ENCODE results near the gene SLCO4A1.

The SLCO4A1 gene

DNA sequence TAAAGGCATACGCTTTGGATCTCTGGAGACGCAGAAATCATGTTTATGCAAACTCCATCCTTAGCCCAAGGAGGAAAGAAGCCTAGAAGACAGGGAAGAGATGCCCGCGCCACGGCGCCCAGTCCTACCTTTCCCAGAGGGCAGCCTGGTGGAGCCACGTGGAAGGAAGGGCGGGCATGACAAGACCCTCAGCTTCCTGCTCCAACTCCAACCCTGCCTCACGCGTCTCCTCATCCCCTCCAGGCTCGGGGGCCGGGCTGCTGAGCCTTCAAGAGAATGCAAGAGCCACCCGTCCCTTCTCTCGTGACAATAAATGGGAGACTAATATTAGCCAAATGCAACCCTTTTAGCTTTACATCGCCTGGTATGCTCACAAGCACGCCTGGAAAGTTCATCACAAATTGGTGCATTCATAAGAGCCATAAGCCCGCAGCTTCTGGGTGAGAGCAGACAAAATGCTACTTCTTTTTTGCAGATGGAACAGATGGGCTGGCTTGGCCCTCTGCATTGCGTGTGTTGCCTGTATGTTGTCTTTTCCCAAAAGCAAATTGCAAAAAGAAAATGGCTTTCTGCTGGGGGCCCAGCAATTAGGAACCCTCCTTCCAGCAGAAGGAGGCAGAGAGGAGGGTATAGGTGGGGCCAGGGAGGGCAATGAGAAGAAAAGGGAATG lies 58.1 kb downstream of the SLCO4A1 start:
- no peak for DNase-seq (ENCODE audit: low read depth, low spot score)

DNA sequence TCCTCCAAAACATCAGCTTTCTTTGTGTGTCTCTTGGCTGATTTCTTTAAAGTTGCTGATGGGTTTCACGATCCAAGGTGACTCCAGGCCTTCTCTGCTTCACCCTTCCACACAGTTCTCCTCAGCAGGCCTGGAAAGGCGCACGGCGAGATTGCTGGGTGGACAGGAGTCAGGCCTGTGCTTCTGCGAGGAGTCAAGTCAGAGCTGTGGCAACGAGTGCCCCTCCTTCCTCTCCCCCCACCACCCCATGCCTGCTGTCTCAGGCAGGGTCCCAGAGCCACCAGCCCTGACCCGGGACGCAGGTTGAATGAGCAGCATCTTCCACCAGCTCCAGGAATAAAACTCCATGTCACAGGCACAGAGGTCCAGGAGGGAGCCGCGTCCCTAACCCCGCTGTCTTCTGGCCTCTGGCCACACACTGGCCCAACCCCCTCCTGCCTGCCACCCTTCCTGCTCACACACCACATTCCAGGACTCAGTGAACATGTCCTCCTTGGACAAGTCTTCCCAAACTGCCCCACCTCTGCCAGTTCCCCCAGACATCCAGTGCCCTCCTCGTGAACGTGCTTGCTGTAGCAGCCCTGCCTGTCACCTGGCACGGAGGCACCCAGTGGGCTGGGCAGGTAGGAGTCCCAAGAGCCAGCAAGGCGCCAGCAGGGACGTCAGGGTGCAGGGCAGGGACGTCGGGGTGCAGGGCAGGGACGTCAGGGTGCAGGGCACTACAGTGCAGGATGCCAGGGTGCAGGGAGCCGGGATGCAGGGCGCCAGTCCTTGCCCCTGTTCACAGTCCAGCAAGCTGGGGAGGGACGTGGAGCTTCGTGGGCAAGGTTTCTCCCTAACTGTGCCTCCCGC lies 59.1 kb downstream of the SLCO4A1 start:
- DNase-seq (ENCODE audit: low read depth, low spot score), result no peak

DNA sequence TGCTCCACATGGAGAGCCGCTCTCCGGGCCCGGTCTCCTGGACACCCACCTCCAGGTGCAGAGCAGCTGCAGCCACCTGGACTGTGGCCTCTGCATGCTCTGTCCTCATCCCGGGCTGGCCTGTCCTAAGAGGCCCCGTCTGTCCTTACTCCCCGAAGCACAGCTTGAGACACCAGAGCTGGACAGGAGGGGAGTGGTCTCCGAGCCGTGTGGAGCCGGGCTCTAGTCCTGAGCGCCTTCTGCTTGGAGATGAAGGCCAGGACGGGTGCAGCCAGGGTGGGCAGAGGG lies 59.7 kb downstream of the SLCO4A1 start:
- no peak for DNase-seq (ENCODE audit: low read depth, low spot score)

DNA sequence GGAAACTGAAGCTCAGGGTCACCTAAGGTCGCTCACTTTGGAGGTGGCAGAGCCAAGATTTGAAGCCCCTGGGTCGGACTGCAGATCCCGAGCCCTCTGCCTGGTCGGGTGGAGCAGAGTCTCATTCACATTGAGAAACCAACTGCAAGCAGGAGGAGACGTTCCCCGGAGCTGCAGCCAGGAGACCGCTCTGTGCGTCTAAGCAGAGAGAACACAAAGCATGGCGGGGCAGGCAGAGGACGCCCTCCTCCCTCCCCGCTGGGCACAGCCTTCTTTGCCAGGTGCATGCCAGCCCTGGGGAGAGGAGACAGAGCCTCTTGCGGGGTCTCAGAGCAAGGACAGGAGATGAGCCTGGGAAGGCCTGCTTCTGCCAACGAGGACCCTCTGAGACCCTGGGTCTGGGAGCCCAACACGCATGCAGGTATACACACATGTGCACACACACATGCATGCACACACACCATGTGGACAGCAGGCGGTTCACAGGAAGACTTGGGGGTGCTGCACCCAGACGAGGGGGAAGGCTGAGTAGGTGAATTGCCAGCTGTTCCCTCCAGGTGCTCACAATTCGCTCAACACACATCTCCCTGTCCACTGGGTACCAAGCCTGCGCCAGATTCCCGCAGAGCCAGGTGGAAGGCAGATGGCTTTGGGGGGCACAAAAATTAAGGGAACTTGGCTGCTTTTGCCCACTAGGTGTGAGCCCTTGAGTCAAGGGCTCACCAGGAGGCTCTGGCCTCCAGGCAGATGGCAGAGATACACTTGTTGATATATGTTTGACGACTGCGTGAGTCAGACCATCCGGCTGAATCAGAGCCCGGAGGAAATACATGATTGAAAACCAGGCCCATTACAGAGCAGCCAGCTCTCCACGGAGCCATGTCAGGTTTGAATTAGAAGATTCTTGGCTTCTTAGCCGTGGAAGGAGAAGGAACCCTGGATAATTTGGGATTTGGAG lies 60.9 kb downstream of the SLCO4A1 start:
- DNase-seq (ENCODE audit: low read depth, low spot score), result no peak

DNA sequence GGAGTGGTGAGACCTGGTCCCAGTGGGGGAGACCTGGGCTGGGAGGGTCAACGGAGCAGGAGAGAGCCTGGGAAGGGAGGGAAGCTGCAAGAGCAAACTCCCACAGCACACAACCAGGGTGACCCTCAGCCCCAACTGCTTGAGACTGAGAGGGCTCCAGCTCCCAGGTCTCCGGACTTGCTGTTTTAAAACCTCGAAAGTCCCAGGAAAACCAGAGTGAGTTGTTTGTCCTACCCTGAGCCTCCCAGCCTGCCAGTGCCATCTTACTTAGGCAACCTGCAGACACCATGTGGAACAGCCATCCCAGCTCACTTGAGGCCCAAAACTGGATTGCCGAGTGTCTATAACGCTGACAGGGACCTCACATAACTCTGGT lies 61.5 kb downstream of the SLCO4A1 start:
- no peak for DNase-seq (ENCODE audit: low read depth, low spot score)

DNA sequence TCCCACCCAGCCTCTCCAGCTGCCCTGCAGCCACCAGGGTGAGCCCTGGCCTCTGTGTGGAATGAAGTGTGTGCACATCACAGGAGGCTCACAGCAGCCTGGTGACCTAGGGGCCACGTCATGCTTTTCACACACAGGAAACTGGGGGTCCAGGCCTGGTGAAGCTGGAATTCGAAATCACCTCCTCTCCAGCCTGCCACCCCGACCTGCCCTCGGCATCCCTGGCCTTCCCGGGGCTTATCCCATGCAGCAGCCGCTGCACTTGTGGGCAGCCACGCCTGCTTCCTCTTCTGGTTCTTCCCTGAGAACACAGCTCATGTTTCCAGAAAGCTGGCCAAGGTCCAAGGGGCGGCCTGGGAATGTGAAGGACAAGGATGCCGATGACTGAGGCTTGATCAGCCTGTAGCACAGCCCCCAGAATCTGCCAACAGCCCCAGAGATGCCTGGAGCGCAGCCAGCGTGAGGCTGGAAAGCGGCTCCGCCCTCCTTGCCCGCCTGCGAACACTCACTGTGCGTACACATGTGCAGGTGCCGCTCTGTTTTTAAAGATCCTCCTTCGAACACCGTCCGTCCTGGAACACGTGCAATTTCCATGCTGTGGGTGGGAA lies 62.1 kb downstream of the SLCO4A1 start:
- no peak for DNase-seq (ENCODE audit: low read depth, low spot score)

DNA sequence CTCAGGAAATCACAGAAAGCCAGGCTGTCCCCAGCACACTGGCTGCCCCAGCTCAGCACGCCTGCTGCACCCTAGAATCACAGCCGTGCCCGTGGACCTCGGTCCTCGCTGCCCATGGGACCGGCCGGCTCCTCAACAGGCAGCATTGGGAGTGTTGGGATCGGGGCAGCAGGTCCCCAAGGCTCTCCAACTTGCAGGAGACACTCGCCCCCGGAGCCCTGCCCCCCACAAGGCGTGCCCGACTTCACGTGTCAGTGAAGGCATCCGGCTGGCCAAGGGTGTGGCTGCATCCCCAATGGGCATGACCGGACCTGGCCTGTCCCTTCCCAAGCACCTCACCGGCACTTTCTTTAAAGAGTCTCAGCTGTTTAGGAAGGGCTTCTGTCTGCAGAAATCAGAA lies 63.3 kb downstream of the SLCO4A1 start:
- DNase-seq (ENCODE audit: low read depth, low spot score), result no peak

DNA sequence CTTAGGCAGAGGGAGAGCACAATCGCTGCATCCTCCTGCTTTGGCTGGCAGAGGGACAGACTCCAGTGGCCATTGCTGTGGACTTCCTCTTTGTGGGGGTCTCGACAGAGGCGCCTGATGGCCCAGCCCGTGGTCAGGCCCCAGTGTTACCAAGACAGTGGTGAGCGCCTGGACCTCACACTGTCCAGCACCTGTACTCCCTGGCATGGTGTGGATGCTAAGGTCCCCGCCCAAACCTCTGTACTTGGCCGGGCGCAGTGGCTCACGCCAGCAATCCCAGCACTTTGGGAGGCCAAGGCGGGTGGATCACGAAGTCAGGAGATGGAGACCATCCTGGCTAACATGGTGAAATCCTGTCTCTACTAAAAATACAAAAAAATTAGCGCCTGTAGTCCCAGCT lies 64.0 kb downstream of the SLCO4A1 start:
- no peak for DNase-seq (ENCODE audit: low read depth, low spot score)

DNA sequence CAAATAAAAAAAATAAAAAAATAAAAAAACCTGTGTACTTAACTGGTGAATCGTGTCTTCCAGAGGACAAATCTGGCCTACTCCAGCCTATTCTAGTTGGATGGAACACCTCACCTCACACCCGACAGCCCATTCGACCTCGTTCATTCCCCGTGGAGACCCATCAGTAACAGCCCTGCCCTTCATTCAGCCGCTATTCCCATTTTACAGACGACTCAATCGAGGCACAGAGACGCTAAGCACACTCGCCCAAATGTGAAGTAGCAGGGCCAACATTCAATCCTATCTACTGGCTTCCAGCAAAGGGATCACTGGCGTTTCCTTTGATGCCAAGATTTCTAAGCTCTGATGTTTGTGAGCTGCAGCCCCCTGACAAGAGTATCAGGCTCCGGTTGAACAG lies 64.6 kb downstream of the SLCO4A1 start:
- DNase-seq (ENCODE audit: low read depth, low spot score), result no peak

DNA sequence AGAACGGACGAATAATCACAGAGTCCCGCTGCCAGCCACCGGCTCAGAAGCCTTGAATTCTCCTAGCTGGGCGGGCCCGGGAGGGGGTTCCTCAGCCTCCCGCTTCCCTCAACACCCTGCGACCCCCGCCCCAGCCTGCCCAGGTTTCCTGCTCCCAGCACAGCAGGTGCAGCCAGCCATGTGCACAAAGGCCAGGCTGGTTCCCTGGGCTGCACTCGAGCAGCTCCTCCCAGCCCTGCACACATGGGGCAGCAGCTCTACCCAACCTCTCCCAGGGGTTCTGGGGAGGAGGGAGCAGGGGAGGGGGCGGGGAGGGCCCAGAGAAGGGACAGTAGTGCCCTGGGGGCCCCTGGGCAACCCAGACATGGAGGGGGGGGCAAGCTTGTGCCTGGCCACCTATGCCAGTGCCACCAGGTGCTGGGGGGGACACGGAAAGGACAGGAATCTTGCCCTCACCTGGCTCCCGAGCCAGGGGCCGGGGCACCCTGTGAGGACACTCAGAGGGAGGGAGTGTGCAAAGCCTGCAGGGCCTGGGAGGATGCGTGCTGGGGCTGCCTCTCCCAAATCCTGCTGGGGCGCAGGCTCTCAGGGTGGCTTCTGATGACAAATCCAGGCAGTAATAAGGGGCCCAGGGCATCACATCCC lies 65.1 kb downstream of the SLCO4A1 start:
- DNase-seq (ENCODE audit: low read depth, low spot score), result no peak

DNA sequence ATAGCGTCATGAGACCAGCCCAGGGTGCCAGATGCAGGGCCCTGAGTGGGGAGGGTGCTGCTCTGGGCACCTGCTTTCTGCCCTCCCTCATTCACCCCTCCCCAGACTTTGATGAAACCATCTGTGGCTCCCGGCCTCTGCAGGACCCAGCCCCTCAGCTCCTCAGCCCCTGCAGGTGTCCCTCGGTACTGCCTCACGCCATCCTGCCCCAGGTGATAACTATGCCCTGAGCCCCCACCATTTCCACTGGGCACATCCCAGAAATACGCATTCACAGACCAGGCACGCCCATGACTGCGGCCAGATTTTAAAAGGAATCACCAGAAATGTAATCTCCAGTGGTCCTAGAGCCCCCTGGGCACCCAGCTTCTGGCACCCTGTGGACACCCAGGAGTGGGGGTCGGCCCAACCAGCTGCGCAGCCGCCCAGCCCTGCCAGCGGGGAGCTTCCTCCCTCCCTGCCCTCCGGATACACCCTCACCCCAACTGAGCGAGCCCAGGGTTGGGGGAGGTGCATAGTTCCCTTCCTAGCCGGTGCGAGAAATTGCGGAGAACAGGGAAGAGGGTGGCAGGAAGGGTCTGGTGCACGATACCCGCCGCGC lies 65.7 kb downstream of the SLCO4A1 start:
- DNase-seq (ENCODE audit: low read depth, low spot score), result no peak

DNA sequence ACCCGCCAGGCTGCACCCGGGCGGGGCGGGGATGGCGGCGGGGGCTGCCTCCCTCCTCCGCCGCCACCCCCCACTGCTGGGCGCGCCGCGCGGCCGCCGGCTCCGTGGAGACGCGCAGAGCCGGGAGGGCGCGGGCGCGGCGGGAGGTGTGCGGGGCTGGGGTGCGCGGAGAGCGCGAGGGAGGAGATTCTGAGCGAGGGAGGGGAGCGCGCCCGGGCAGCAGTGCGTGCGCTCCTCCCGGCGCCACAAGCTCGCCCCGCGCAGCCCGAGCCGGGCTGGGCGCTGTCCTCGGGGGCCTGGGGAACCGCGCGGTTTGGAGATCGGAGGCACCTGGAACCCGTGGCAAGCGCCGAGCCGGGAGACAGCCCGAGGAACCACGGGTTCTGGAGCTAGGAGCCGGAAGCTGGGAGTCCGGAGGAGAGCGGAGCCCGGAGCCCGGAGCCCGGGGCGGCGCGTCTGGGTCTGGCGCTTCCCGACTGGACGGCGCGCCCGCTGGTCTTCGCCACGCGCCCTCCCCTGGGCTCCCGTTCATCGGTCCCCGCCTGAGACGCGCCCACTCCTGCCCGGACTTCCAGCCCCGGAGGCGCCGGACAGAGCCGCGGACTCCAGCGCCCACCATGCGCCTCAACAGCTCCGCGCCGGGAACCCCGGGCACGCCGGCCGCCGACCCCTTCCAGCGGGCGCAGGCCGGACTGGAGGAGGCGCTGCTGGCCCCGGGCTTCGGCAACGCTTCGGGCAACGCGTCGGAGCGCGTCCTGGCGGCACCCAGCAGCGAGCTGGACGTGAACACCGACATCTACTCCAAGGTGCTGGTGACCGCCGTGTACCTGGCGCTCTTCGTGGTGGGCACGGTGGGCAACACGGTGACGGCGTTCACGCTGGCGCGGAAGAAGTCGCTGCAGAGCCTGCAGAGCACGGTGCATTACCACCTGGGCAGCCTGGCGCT lies 66.6 kb downstream of the SLCO4A1 start, which contains the start of gene NTSR1:
Gene NTSR1 (plus strand): TSS at position 246 of the 946 bp plus-strand sequence. CDS start 372 bp downstream, at position 618.
- no peak for DNase-seq (ENCODE audit: low read depth, low spot score)

DNA sequence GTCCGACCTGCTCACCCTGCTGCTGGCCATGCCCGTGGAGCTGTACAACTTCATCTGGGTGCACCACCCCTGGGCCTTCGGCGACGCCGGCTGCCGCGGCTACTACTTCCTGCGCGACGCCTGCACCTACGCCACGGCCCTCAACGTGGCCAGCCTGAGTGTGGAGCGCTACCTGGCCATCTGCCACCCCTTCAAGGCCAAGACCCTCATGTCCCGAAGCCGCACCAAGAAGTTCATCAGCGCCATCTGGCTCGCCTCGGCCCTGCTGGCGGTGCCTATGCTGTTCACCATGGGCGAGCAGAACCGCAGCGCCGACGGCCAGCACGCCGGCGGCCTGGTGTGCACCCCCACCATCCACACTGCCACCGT lies 67.2 kb downstream of the SLCO4A1 start:
- DNase-seq (ENCODE audit: low read depth, low spot score), result no peak

DNA sequence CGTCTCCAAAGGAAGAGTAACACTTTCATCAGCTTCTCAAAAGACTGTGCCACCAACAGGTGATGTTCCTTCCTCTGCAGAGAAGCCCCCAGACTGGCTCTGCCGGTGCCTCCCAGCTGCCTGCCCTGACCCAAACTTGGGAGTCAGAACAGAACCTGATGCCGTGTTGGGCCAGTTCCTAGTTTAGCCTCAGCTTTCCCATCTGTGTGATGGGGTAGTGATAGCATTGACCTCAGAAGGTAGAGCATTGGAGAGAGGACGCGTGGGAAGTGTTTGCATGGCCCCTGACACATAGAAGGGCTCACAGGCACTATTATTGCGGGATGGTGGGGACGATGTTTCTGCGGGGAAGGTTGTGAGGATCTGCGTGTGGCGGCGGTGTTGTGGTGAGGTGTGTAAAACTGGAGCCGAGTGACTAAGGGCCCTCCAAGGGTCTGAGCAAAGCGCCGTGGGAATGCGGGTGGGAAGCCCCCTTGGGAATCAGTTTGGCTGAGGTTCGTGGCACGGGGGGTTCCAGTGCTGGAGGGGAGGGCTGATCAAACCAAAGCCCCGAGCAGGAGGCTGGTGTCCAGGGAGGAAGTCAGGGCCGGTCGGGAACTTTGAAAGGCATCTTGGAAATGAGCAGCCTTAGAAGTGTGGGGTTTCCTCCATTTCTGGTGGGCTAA lies 68.0 kb downstream of the SLCO4A1 start:
- DNase-seq (ENCODE audit: low read depth, low spot score), result no peak

DNA sequence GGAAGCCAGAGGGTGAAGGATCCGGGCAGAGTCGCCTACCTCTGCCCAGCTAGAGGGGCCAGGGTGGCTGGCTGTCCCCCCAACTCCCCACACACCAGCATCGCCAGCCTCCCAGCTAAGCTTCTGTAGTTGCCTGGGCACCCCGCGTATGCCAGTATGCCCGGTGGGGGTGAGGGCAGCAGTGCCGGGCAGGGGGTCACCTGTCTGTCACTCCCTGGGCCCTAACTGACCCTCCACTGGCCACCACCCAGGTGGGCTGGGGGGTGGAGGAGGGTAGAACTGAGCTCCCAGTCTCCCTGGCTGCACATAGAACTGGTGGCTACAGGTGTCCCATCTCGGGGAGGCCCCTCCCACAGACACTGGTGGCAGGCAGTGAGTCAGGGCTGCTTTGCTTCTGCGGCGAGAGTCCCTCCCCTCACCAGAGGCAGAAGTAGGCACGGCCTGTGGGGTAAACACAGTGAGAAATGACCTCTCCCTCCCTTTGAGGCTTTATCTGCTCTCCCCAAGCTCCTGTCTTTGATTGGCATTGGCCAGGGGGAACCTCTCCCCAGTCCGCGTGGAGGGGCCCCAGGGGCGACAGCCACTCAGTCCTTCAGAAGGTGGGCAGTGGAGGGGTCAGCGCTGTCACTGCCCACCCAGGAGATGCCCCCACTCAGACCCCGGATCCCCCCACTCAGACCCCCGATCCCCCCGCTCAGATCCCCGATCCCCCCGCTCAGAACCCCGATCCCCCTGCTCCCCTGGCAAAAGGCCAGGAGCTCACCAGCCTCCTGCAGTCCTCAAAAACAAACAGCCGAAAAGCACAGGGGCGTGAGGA lies 68.8 kb downstream of the SLCO4A1 start:
- no peak for DNase-seq (ENCODE audit: low read depth, low spot score)

DNA sequence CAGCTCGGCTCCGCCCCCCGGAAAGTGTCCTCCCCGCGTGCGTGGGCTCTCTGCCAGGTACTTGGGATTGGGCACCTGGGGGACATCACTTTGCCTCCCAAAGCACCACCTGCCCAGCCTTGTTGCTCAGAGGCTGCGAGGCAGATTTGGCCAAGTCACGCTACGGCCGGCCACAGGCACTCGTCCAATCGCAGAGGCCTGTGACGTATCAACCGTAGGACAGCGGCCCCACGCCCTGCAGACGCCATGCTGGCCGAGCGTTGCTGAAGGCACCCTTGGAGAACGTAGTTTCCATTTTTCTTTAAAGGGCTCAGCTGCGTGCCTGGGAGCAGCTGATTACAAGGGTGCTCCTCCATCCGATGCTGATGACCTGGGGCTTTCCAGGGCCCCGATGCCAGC lies 69.4 kb downstream of the SLCO4A1 start:
- DNase-seq (ENCODE audit: low read depth, low spot score), result no peak

DNA sequence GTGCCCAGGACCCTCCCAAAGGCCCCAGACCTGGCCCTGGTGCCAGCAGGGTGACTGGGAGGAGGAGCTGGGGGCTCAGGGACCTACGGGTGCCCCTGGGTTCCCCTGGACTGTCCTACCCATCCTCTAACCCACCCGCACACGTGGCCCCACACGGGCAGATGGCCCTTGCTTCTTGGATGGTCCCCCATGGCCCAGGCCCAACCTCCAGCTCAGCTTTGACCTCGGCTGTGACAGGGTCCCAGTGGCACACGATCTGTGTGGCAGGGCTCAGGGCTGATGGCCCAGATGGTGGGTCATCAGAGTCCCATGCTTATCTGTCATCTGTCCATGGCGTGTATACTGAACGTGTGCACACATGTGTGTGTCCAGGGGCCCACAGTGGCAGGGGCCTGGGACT lies 70.3 kb downstream of the SLCO4A1 start:
- no peak for DNase-seq (ENCODE audit: low read depth, low spot score)

DNA sequence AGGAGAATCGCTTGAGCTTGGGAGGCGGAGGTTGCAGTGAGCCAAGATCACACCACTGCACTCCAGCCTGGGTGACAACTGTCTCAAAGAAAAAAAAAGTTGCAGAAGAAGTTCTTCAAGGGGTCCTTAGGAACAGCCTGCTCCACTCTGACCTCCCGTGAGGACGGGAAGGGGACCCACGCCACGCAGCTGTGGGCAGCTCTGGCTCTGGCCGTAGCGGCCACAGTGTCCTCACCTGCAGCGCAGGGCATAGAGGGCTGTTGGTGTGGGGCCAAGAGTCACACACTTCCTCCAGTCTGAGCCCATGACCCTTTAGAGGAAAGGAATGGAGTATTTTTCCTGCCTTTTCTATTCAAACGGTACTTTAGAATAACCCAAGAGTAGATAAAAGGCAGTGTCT lies 71.7 kb downstream of the SLCO4A1 start:
- no peak for DNase-seq (ENCODE audit: low read depth, low spot score)

Measured in activated naive CD8-positive, alpha-beta T cell treated with anti-CD3 and anti-CD28 coated beads, Interleukin-2, amount 50 U/mL, for 16 hours (primary cell).